ENCODE data around the gene STK26. TPM values are rescaled to one million over a fixed set of nuclear protein-coding genes. Genes with fewer than 3 reads are reported as not detected.

The STK26 gene
- total RNA-seq, 1 experiment from 2014 or later: 30.5 TPM

DNA sequence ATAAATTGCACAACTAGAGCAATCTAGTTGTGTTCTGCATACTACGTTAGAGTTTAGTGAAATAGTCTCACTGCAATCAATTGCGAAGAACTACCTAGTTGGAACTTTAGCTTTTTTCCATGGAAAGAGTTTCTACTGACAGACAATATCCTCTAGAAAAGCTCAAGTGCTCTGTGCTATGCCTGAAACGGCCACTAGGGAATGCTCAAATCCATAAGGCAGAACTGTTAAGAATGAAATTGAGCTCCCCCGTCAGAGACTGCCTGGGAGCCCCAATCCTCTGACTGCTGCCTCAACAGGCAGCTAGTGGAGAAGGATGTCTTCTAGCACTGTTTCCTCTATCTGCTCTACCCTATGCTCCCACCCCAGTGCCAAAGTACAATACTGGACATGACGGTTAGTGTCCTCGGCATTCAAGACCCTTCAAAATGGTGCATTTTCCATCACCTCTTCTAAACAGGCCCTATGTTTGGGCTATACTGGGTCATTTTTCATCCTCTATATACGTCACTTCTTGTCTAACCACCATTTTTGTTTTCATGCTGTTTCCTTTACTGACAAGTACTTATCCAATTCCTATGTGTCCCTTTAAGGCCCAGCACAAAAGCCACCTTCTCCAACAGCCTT lies 69.5 kb downstream of the STK26 start:
- Histone ChIP-seq H3K9me2 (ENCODE audit: insufficient read depth) (no peaks in the 10 kb centered on the region), H3K4me2 (ENCODE audit: low read length) (no peak overlapping the region), H2AFZ (ENCODE audit: low read depth, low read length, poor library complexity, severe bottlenecking) (no peak overlapping the region), H3K9ac (ENCODE audit: low read length) (no peak overlapping the region), H3K9me3 (ENCODE audit: control insufficient read depth in 1 of 2, insufficient read depth in 1 of 2, low read depth in 1 of 2, low read length in 2 of 2) (no peaks in the 10 kb centered on the region), H3K4me1 (ENCODE audit: control insufficient read depth in 1 of 2, insufficient read depth in 2 of 2, low read length in 2 of 2) (no peaks in the 10 kb centered on the region), H4K20me1 (ENCODE audit: insufficient read depth) (no peaks in the 10 kb centered on the region), H3K36me3 (ENCODE audit: control insufficient read depth in 1 of 2, insufficient read depth in 2 of 2, low read length in 2 of 2) (no peaks in the 10 kb centered on the region), H3K27ac (ENCODE audit: low read depth, low read length) (no peak overlapping the region), H3K79me2 (ENCODE audit: insufficient read depth, low read length) (no peaks in the 10 kb centered on the region), H3K4me3 (replicated peaks in 1 of 2; ENCODE audit: low read depth in 1 of 2, low read length in 2 of 2) (no peak overlapping the region), H3K27me3 (ENCODE audit: insufficient read depth, low read length) (no peaks in the 10 kb centered on the region)
- no peak for TF ChIP-seq CEBPB (IDR thresholded peaks at IDR 0.05; ENCODE audit: low read depth)
- TF ChIP-seq POLR2AphosphoS5 (IDR thresholded peaks at IDR 0.05; ENCODE audit: low read depth, low read length): no peak
- no peak for TF ChIP-seq YY1 (IDR thresholded peaks at IDR 0.05; ENCODE audit: extremely low read depth, insufficient replicate concordance, low read depth, low read length)
- TF ChIP-seq JUND (IDR thresholded peaks at IDR 0.05): no peak
- TF ChIP-seq ELF1 (IDR thresholded peaks at IDR 0.05; ENCODE audit: borderline replicate concordance, low read depth): no peak
- no peak for TF ChIP-seq ZFX (IDR thresholded peaks at IDR 0.05)
- no peak for TF ChIP-seq EZH2 (IDR thresholded peaks at IDR 0.05)
- TF ChIP-seq SRF (IDR thresholded peaks at IDR 0.05; ENCODE audit: low read depth): no peak
- no peak for TF ChIP-seq ZNF274 (IDR thresholded peaks at IDR 0.05; ENCODE audit: low read depth, low read length)
- TF ChIP-seq, protein P1, sequence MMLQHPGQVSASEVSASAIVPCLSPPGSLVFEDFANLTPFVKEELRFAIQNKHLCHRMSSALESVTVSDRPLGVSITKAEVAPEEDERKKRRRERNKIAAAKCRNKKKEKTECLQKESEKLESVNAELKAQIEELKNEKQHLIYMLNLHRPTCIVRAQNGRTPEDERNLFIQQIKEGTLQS (IDR thresholded peaks at IDR 0.05): no peak
- TF ChIP-seq EZH2phosphoT487 (IDR thresholded peaks at IDR 0.05; ENCODE audit: borderline replicate concordance): no peak
- no peak for TF ChIP-seq EGR1 (IDR thresholded peaks at IDR 0.05; ENCODE audit: low read depth)
- TF ChIP-seq, protein P2, sequence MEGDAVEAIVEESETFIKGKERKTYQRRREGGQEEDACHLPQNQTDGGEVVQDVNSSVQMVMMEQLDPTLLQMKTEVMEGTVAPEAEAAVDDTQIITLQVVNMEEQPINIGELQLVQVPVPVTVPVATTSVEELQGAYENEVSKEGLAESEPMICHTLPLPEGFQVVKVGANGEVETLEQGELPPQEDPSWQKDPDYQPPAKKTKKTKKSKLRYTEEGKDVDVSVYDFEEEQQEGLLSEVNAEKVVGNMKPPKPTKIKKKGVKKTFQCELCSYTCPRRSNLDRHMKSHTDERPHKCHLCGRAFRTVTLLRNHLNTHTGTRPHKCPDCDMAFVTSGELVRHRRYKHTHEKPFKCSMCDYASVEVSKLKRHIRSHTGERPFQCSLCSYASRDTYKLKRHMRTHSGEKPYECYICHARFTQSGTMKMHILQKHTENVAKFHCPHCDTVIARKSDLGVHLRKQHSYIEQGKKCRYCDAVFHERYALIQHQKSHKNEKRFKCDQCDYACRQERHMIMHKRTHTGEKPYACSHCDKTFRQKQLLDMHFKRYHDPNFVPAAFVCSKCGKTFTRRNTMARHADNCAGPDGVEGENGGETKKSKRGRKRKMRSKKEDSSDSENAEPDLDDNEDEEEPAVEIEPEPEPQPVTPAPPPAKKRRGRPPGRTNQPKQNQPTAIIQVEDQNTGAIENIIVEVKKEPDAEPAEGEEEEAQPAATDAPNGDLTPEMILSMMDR (IDR thresholded peaks at IDR 0.05 in 2 of 3, conservative IDR thresholded peaks at IDR 0.05 in 1 of 3; ENCODE audit: borderline replicate concordance in 1 of 3, insufficient read depth in 1 of 3, low read depth in 2 of 3, low read length in 2 of 3): peak; percentile 59 to 74 (median 65)
- TF ChIP-seq RAD21 (IDR thresholded peaks at IDR 0.05; ENCODE audit: low read depth): peak; percentile 68; the same call in 1 of the 2 replicates
- TF ChIP-seq, protein P3, sequence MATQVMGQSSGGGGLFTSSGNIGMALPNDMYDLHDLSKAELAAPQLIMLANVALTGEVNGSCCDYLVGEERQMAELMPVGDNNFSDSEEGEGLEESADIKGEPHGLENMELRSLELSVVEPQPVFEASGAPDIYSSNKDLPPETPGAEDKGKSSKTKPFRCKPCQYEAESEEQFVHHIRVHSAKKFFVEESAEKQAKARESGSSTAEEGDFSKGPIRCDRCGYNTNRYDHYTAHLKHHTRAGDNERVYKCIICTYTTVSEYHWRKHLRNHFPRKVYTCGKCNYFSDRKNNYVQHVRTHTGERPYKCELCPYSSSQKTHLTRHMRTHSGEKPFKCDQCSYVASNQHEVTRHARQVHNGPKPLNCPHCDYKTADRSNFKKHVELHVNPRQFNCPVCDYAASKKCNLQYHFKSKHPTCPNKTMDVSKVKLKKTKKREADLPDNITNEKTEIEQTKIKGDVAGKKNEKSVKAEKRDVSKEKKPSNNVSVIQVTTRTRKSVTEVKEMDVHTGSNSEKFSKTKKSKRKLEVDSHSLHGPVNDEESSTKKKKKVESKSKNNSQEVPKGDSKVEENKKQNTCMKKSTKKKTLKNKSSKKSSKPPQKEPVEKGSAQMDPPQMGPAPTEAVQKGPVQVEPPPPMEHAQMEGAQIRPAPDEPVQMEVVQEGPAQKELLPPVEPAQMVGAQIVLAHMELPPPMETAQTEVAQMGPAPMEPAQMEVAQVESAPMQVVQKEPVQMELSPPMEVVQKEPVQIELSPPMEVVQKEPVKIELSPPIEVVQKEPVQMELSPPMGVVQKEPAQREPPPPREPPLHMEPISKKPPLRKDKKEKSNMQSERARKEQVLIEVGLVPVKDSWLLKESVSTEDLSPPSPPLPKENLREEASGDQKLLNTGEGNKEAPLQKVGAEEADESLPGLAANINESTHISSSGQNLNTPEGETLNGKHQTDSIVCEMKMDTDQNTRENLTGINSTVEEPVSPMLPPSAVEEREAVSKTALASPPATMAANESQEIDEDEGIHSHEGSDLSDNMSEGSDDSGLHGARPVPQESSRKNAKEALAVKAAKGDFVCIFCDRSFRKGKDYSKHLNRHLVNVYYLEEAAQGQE (IDR thresholded peaks at IDR 0.05; ENCODE audit: low read depth): no peak
- TF ChIP-seq, protein P4, sequence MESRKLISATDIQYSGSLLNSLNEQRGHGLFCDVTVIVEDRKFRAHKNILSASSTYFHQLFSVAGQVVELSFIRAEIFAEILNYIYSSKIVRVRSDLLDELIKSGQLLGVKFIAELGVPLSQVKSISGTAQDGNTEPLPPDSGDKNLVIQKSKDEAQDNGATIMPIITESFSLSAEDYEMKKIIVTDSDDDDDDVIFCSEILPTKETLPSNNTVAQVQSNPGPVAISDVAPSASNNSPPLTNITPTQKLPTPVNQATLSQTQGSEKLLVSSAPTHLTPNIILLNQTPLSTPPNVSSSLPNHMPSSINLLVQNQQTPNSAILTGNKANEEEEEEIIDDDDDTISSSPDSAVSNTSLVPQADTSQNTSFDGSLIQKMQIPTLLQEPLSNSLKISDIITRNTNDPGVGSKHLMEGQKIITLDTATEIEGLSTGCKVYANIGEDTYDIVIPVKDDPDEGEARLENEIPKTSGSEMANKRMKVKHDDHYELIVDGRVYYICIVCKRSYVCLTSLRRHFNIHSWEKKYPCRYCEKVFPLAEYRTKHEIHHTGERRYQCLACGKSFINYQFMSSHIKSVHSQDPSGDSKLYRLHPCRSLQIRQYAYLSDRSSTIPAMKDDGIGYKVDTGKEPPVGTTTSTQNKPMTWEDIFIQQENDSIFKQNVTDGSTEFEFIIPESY (IDR thresholded peaks at IDR 0.05; ENCODE audit: extremely low read depth, insufficient replicate concordance, low read length): no peak
- no peak for TF ChIP-seq FOSL1 (IDR thresholded peaks at IDR 0.05; ENCODE audit: low read depth)
- no peak for TF ChIP-seq CBX3 (IDR thresholded peaks at IDR 0.05; ENCODE audit: low read depth)
- no TSS peak for BruUV-seq (replicated peaks)
- ChIA-PET RAD21 (ENCODE audit: low non-redundant PET in 1 of 2, low total read pairs in 2 of 2, uncharacterized antibody in 2 of 2, unreplicated experiment in 2 of 2) (interaction anchor here (0.7 to 1.1 kb wide), 4 partner anchors 127 to 522 kb away, joined by 3 to 6 read pairs (median 4); partner anchors contain the start of gene RAP2C (in 2 of the 2)), POLR2A (interaction anchor here (0.6 kb wide), 1 partner anchor 781 kb away, joined by 3 read pairs; no protein-coding TSS in a partner anchor), CTCF (interaction anchor here (0.8 to 1.9 kb wide), 12 partner anchors 21 to 539 kb away, joined by 3 to 38 read pairs (median 4); partner anchors contain the start of gene RAP2C)
- DNase-seq (ENCODE audit: low read depth, low spot score) (peak; percentile 52), ATAC-seq (peak; percentile 96)
- intact Hi-C loops (cut with micrococcal nuclease): loop anchor here (1.0 to 5.0 kb wide), 2 partner anchors 127 to 520 kb away; partner anchors contain the start of gene RAP2C

Data from HCT116 (cell line).